HG03108 (cell line): ENCODE measurements around the gene CYP2D6.

Experiments
- ATAC-seq: cut with Tn5 transposase; IDR thresholded peaks from one replicate; pipeline ENCODE4 v1.9.1; 2021; ENCODE audit warnings: moderate library complexity; ENCODE audit not compliant: unreplicated experiment

Gene CYP2D6

GRCh38 chr22:42090596-42091454 lies 39.8 kb downstream of the CYP2D6 start, which contains the start of gene NDUFA6:
Gene NDUFA6, minus strand, starts transcription at chr22:42090772. Its CDS starts 28 bp downstream, at chr22:42090744.
- ATAC-seq, result peak; percentile 97

GRCh38 chr22:42086051-42086450 lies 44.6 kb downstream of the CYP2D6 start:
- no peak for ATAC-seq

DNA sequence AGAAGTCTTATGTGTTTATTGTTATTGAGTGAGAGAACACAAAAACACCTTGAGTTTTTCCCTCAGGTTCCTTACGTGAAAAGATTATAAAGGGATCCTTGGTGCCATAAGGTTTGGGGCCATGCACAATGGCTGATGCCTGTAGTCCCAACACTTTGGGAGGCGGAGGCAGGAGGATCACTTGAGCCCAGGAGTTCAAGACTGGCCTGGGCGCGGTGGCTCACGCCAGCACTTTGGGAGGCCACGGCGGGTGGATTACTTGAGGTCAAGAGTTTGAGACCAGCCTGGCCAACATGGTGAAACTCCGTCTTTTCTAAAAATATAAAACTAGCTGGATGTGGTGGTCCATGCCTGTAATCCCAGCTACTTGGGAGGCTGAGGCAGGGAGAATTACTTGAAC lies 45.7 kb downstream of the CYP2D6 start:
- no peak for ATAC-seq

DNA sequence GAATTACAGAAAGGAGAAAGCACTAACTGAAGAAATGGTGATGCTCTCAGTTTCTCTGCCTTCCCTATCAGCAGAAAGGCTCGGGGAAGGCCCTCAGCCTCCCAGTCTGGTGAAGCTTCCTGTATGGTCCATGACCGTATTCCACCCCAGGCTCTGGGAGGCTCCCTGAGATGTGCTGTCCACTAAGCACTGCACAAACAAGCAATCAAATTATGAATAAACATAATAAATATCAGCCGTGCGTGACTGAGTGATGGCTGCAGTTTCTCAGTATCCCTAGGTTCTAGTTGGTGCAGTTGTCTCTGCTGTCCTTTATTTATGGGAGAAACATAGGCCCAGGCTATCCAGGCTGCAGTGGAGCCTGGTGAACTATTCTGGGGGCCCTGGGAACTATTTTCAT lies 47.5 kb downstream of the CYP2D6 start:
- no peak for ATAC-seq

DNA sequence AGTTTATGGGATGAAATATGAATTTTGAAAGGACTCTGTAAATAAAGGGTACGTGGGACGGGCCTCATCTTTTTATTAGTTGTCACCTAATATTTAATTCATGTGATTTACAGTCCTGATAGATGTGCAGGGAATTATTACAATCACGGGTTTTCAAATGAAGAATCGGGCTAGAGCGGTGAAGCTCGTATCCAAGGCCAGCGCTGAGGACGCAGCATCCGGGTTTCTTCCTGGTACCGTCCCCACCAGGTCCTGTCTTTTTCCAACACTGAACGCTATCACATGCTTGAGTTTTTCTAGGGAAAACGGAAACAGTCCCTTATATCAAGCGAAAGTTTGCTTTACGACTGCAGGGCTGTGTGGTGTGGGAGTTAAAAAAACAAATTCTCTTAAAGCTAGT lies 50.3 kb downstream of the CYP2D6 start:
- ATAC-seq, result no peak

GRCh38 chr22:42079319-42080251 lies 51.0 kb downstream of the CYP2D6 start, which contains the start of gene SMDT1:
Gene SMDT1, plus strand, starts transcription at chr22:42079700. Its CDS starts 69 bp downstream, at chr22:42079769.
- peak; percentile 75 for ATAC-seq

GRCh38 chr22:42078469-42079318 lies 51.9 kb downstream of the CYP2D6 start:
- peak; percentile 5 for ATAC-seq

DNA sequence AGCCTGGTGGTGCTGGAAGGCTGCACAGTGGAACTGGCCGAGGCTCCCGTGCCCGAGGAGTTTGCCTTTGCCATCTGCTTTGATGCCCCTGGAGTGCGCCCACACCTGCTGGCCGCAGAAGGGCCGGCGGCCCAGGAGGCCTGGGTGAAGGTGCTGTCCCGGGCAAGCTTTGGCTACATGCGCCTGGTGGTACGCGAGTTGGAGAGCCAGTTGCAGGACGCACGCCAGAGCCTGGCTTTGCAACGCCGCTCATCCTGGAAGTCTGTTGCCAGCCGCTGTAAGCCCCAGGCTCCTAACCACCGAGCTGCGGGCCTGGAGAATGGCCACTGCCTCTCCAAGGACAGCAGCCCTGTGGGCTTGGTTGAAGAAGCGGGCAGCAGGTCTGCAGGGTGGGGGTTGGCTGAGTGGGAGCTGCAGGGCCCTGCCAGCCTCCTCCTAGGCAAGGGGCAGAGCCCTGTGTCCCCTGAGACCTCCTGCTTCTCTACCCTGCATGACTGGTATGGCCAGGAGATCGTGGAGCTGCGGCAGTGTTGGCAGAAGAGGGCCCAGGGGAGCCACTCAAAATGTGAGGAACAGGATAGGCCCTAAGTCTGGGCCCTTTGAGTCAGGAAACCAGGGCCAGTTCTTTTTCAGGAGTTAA lies 53.0 kb downstream of the CYP2D6 start:
- no peak for ATAC-seq

GRCh38 chr22:42076764-42077485 lies 53.7 kb downstream of the CYP2D6 start:
- ATAC-seq, result no peak
